NT2/D1 (cell line): Measurements from ENCODE around the gene C1orf21.
"Not testable (repeated sequence)": the region's sequence is repeated elsewhere in the genome, so short reads cannot be mapped to it uniquely, and the experiment has no call there.

Source experiments
- DNase-seq: peaks from one replicate; pipeline ENCODE4 v3.0.0-alpha.2; 2011; ENCODE audit warnings: low read depth, low spot score
- H3K27me3 ChIP-seq: 2 replicates; pipeline ENCODE4 v1.6.0; 2011; ENCODE audit warnings: mild to moderate bottlenecking; ENCODE audit not compliant: insufficient read length, insufficient read depth
- H3K36me3 ChIP-seq: 2 replicates; pipeline ENCODE4 v1.6.1; 2011; ENCODE audit warnings: mild to moderate bottlenecking, low read length, mixed read lengths; ENCODE audit not compliant: insufficient read depth, insufficient read length
- H3K4me1 ChIP-seq: 2 replicates; pipeline ENCODE4 v1.5.1; 2011; ENCODE audit not compliant: insufficient read depth, insufficient read length
- H3K4me3 ChIP-seq: 2 replicates; pipeline ENCODE4 v1.5.1; 2011; ENCODE audit warnings: low read depth; ENCODE audit not compliant: insufficient read length
- H3K9ac ChIP-seq: 2 replicates; pipeline ENCODE4 v1.6.0; 2011; ENCODE audit warnings: low read depth; ENCODE audit not compliant: insufficient read length
- H3K9me3 ChIP-seq: 2 replicates; pipeline ENCODE4 v1.5.1; 2011; ENCODE audit warnings: mild to moderate bottlenecking, low read length; ENCODE audit not compliant: insufficient read depth
- SUZ12 ChIP-seq: IDR thresholded peaks from 2 replicates; pipeline ENCODE4 v1.6.1; 2011; ENCODE audit not compliant: insufficient read length, insufficient read depth; ENCODE audit errors: extremely low read depth
- YY1 ChIP-seq: IDR thresholded peaks from 2 replicates; pipeline ENCODE4 v1.6.1; 2011; ENCODE audit not compliant: insufficient read length, insufficient read depth
- ZNF274 ChIP-seq: IDR thresholded peaks from 2 replicates; pipeline ENCODE4 v1.6.1; 2011; ENCODE audit warnings: mild to moderate bottlenecking, low read depth, low read length

C1orf21 gene, protein sequence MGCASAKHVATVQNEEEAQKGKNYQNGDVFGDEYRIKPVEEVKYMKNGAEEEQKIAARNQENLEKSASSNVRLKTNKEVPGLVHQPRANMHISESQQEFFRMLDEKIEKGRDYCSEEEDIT

DNA sequence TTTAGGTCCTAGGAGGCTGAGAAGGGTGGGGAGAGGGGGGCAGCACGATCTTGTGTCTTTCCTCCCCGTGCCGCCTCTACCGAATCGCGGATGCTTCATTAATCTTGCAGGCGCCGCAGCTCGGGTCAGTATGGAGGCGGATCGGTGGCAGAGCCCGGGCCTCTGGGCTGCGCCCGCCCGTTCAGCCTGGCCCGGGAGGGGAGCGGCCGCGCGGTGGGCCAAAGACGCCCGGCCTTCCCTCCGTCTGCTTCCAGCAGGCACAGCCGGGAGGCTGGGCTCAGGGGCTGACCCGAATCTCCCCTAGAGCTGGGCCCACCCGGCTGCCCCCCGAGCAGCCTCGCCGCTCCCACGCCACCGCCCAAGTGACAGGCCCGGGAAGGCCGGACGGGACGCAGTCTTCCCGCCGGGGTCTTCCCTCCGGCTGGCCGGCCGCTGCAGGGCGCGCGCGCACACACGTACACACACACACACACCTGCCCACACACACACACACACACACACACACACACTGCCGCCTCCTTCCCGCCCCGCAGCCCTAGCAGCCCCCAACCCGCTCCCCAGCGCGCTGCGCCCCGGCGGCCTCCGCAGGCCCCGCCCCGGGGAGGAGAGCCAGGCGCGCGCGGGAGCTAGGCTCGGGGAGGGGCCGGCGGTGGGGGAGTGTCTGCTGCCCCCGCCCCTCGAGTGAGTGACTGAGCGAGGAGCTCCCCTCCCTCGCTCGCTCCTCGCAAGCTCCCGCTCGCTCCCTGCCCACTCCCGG is at the start of gene C1orf21:
C1orf21 (plus strand) TSS at position 718 of the 757 bp plus-strand sequence. CDS start 90,481 bp downstream, outside the sequence.
- DNase-seq: peak; percentile 82
- H3K36me3 ChIP-seq: no peaks in the 10 kb centered on the region
- H3K9ac ChIP-seq: peak within 1 kb of the TSS; percentile 93
- TF ChIP-seq ZNF274: no peak
- no peak for TF ChIP-seq YY1
- TF ChIP-seq SUZ12: no peak
- H3K27me3 ChIP-seq: peaks cover 7% of the 10 kb centered on the region
- peak within 1 kb of the TSS; percentile 89 for H3K4me3 ChIP-seq
- H3K9me3 ChIP-seq: no peaks in the 10 kb centered on the region
- peaks cover 3% of the 10 kb centered on the region for H3K4me1 ChIP-seq

DNA sequence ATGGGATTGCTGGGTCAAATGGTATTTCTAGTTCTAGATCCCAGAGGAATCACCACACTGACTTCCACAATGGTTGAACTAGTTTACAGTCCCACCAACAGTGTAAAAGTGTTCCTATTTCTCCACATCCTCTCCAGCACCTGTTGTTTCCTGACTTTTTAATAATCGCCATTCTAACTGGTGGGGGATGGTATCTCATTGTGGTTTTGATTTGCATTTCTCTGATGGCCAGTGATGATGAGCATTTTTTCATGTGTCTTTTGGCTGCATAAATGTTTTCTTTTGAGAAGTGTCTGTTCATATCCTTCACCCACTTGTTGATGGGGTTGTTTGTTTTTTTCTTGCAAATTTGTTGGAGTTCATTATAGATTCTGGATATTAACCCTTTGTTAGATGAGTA is 49.0 kb upstream of the C1orf21 start:
- not testable (repeated sequence) for H3K4me1 ChIP-seq, H3K9ac ChIP-seq, H3K36me3 ChIP-seq, H3K9me3 ChIP-seq, DNase-seq, H3K27me3 ChIP-seq, H3K4me3 ChIP-seq

DNA sequence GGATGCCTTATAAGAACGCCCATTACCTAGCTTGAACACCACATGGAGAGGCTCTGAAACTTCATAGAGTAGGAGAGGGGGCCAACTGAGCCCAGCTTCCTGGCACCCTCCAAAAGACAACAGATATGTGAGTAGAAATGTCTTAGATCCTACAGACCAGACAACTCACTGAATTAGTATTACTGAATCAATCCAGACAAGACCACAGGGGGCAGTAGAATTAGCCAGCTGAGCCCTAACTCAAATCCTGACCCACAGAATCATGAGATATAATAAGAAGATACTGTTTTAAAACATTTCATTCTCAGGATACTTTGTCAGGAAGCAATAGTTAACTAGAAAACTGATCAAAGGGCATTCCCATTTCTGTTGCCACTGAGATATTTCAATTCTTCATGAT is 45.8 kb upstream of the C1orf21 start:
- TF ChIP-seq YY1: no peak
- TF ChIP-seq SUZ12: no peak
- TF ChIP-seq ZNF274: no peak
- Histone ChIP-seq H3K9me3 (peaks cover 15% of the 10 kb centered on the region), H3K4me3 (no peak overlapping the region), H3K27me3 (no peaks in the 10 kb centered on the region), H3K36me3 (no peaks in the 10 kb centered on the region), H3K4me1 (no peaks in the 10 kb centered on the region), H3K9ac (no peak overlapping the region)
- DNase-seq: no peak

DNA sequence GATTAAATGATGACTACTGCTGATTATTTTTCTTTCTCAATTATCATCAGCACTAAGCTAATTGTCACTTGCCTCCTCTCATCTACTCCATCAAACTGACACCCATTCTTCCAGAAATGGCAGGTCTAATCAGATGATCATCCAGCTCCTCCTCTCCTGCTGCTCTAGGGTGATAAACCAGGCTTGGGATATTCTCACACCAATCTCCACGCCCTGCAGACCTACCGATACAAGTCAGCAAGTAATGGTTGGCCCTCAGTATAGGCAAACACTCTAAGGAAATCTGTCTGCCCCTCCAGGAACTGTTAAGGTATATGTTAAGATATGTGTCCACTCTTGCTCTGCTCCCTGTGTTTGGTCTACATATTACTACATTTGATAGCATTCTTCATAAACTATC is 36.3 kb upstream of the C1orf21 start:
- Histone ChIP-seq H3K4me3 (no peak overlapping the region), H3K36me3 (no peaks in the 10 kb centered on the region), H3K9me3 (no peaks in the 10 kb centered on the region), H3K4me1 (no peaks in the 10 kb centered on the region), H3K27me3 (no peaks in the 10 kb centered on the region), H3K9ac (no peak overlapping the region)
- no peak for DNase-seq
- no peak for TF ChIP-seq ZNF274
- no peak for TF ChIP-seq SUZ12
- TF ChIP-seq YY1: no peak

DNA sequence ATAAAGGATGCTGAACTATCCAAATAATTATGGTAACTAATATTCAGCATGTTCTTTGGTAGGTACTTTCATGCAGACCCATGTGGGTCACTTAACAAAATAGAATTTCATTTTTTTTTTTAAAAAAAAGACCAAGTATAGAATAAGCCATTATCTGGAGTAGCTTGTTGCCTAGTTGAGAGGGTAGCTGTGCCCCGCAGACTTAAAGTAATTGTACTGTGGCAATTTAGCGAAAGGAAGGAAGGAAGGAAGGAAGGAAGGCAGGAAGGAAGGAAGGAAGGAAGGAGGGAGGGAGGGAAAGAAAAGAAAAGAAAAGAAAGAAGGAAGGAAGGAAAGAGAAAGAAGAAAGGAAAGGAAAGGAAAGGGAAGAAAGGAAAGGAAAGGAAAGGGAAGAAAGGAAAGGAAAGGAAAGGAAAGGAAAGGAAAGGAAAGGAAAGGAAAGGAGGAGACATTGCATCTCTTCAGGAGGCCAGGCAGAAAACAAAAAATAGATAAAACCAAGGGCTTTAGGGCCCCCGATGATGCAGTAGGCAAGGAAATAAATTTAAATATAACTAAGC is 35.3 kb upstream of the C1orf21 start:
- no peaks in the 10 kb centered on the region for H3K36me3 ChIP-seq
- no peaks in the 10 kb centered on the region for H3K9me3 ChIP-seq
- DNase-seq: no peak
- no peak overlapping the region for H3K4me3 ChIP-seq
- H3K9ac ChIP-seq: no peak overlapping the region
- TF ChIP-seq YY1: no peak
- no peak for TF ChIP-seq SUZ12
- no peak for TF ChIP-seq ZNF274
- no peaks in the 10 kb centered on the region for H3K4me1 ChIP-seq
- H3K27me3 ChIP-seq: no peaks in the 10 kb centered on the region

DNA sequence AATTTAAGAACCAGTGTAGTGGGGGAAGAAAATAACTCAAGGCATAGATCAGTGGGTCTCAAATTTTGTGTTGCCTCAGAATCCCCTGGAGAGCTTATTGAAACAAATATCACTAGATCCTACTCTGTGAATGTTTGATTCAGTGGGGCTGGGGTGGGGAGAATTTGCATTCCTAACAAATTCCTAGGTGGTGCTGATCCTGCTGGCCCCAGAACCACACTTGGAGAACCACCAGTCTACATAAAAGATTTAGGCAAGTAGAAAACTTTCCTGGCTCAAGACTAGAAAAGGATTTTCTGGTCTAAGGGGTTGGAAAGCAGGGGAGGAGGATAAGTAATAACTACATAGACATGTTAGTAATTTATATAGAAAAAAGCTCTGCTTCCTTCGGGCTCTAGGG is 34.1 kb upstream of the C1orf21 start:
- TF ChIP-seq SUZ12 (no peak), ZNF274 (no peak), YY1 (no peak)
- DNase-seq: no peak
- H3K27me3 ChIP-seq: no peaks in the 10 kb centered on the region
- no peaks in the 10 kb centered on the region for H3K4me1 ChIP-seq
- no peak overlapping the region for H3K9ac ChIP-seq
- no peaks in the 10 kb centered on the region for H3K36me3 ChIP-seq
- H3K9me3 ChIP-seq: no peaks in the 10 kb centered on the region
- H3K4me3 ChIP-seq: no peak overlapping the region

DNA sequence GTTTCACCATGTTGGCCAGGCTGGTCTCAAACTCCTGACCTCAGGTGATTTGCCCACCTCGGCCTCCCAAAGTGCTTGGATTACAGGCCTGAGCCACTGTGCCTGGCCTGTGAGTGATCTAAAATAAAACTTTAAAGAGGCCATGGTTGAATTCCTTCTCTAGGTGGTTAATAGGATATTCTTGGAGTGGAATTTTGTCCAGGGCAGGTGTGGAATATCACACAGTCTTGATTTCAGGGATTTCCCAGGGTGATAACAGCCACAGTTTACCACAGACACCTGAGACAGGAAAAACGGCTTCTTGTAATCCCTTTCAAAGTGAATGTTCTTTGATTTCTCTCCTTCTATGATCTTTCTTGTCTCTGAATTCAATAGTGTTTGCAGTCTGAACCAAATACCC is 32.1 kb upstream of the C1orf21 start:
- DNase-seq: no peak
- H3K4me1 ChIP-seq: no peaks in the 10 kb centered on the region
- TF ChIP-seq YY1 (no peak), SUZ12 (no peak), ZNF274 (no peak)
- H3K27me3 ChIP-seq: no peaks in the 10 kb centered on the region
- H3K9me3 ChIP-seq: no peaks in the 10 kb centered on the region
- H3K4me3 ChIP-seq: no peak overlapping the region
- no peak overlapping the region for H3K9ac ChIP-seq
- H3K36me3 ChIP-seq: no peaks in the 10 kb centered on the region
